ENCODE results near the gene RGS6.

DNA sequence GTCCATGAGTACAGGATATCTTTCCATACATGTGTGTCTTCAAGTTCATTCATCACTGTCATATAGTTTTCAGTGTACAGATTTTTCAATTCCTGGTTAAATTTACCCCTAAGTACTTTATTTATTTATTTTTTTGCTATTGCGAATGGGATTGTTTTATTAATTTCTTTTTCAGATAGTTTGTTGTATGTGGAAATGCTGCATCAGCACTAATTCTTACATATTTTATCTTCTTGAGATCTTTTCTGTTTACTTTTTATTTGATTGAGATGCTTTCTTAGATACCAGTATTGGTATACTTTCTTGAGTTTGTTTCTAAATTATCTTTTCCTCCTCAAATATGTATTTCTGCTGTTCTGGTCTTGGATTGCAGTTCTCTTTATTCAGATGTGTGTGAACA is 148.9 kb downstream of the RGS6 start:
- no peak for TF ChIP-seq POLR2AphosphoS5 (IDR thresholded peaks at IDR 0.05)
- TF ChIP-seq, protein P1, sequence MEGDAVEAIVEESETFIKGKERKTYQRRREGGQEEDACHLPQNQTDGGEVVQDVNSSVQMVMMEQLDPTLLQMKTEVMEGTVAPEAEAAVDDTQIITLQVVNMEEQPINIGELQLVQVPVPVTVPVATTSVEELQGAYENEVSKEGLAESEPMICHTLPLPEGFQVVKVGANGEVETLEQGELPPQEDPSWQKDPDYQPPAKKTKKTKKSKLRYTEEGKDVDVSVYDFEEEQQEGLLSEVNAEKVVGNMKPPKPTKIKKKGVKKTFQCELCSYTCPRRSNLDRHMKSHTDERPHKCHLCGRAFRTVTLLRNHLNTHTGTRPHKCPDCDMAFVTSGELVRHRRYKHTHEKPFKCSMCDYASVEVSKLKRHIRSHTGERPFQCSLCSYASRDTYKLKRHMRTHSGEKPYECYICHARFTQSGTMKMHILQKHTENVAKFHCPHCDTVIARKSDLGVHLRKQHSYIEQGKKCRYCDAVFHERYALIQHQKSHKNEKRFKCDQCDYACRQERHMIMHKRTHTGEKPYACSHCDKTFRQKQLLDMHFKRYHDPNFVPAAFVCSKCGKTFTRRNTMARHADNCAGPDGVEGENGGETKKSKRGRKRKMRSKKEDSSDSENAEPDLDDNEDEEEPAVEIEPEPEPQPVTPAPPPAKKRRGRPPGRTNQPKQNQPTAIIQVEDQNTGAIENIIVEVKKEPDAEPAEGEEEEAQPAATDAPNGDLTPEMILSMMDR (IDR thresholded peaks at IDR 0.05) = no peak
